ENCODE data around the gene GZF1. TPM values are rescaled to one million over a fixed set of nuclear protein-coding genes. Genes with fewer than 3 reads are reported as not detected.

GZF1 gene
- total RNA-seq, 1 donor from 2014 or later: 9.6 TPM

DNA sequence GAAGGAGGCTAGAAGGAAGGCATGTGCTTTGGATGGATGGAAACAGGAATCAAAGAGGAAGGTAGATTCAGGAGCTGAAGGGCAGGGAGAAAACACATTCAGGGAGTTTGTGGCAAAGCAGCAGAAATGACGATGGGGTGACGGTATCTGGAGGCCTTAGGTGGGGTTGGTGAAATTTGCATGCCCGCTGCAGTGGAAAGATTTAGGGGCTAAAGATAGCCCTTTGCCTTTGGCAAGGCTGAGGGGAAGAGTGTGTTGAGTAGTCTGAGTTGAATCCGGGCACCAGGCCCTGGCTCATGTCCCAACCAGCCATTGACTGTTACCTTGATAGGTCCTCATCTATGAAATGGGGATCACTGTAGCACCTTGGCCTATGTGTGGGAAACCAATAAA, 1.3 kb downstream of the GZF1 start:
- H3K36me3 Mint-ChIP-seq (ENCODE audit: low read depth): peaks cover 41% of the 10 kb centered on the region
- no peak overlapping the region for H3K27ac Mint-ChIP-seq
- no peaks in the 10 kb centered on the region for H3K27me3 Mint-ChIP-seq (ENCODE audit: low read depth)
- DNase-seq (ENCODE audit: low spot score): no peak
- no peaks in the 10 kb centered on the region for H3K9me3 Mint-ChIP-seq
- peaks cover 53% of the 10 kb centered on the region for H3K4me1 Mint-ChIP-seq (ENCODE audit: low read depth)
- peak overlapping the region; percentile 95 for H3K4me3 Mint-ChIP-seq (ENCODE audit: low read depth)
- intact Hi-C loops (cut with micrococcal nuclease): no loop called here

GRCh38 chr20:23365390-23366165, 3.6 kb downstream of the GZF1 start:
- peaks cover 46% of the 10 kb centered on the region for H3K4me1 Mint-ChIP-seq (ENCODE audit: low read depth)
- H3K36me3 Mint-ChIP-seq (ENCODE audit: low read depth): peaks cover 62% of the 10 kb centered on the region
- no peak overlapping the region for H3K27ac Mint-ChIP-seq
- no peaks in the 10 kb centered on the region for H3K9me3 Mint-ChIP-seq
- H3K27me3 Mint-ChIP-seq (ENCODE audit: low read depth): no peaks in the 10 kb centered on the region
- no peak for DNase-seq (ENCODE audit: low spot score)
- H3K4me3 Mint-ChIP-seq (ENCODE audit: low read depth): no peak overlapping the region
- intact Hi-C loops (cut with micrococcal nuclease): loop anchor here (2.0 kb wide), 1 partner anchor 33 kb away; no protein-coding TSS in a partner anchor

DNA sequence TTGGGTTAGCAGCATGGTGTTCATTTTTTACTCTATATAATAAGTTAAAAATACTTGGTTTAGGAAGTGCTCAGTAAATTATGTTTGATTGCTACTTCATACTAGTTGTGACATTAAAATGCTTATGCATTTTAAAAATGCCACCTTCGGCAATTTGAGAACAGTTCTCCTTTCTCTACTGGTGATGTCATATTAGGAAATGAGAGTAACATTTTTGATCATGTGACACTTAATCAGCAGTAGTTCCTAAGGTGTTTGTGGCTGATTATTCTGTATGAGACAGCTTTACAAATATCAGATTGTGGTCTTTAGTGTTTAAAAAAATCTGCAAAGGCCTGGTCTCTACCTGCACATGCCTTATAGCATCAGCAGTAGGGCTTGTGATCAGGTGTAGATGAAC, 4.4 kb downstream of the GZF1 start:
- Mint-ChIP-seq H3K27me3 (ENCODE audit: low read depth) (no peaks in the 10 kb centered on the region), H3K4me1 (ENCODE audit: low read depth) (peaks cover 40% of the 10 kb centered on the region), H3K9me3 (no peaks in the 10 kb centered on the region), H3K4me3 (ENCODE audit: low read depth) (peak overlapping the region; percentile 5), H3K36me3 (ENCODE audit: low read depth) (peaks cover 68% of the 10 kb centered on the region), H3K27ac (peak overlapping the region; percentile 70)
- intact Hi-C loops (cut with micrococcal nuclease): loop anchor here (2.0 kb wide), 1 partner anchor 32 kb away; no protein-coding TSS in a partner anchor
- DNase-seq (ENCODE audit: low spot score): no peak

GRCh38 chr20:23367770-23368169, 5.8 kb downstream of the GZF1 start:
- Mint-ChIP-seq H3K9me3 (no peaks in the 10 kb centered on the region), H3K36me3 (ENCODE audit: low read depth) (peaks cover 81% of the 10 kb centered on the region), H3K27me3 (ENCODE audit: low read depth) (no peaks in the 10 kb centered on the region), H3K4me1 (ENCODE audit: low read depth) (peaks cover 40% of the 10 kb centered on the region), H3K27ac (no peak overlapping the region), H3K4me3 (ENCODE audit: low read depth) (no peak overlapping the region)
- DNase-seq (ENCODE audit: low spot score): no peak
- intact Hi-C loops (cut with micrococcal nuclease): loop anchor here (2.0 kb wide), 1 partner anchor 31 kb away; no protein-coding TSS in a partner anchor

- intact Hi-C loops (cut with micrococcal nuclease): no loop called here
- H3K4me1 Mint-ChIP-seq (ENCODE audit: low read depth): peaks cover 33% of the 10 kb centered on the region
- H3K4me3 Mint-ChIP-seq (ENCODE audit: low read depth): no peak overlapping the region
- H3K27ac Mint-ChIP-seq: no peak overlapping the region
- H3K9me3 Mint-ChIP-seq: no peaks in the 10 kb centered on the region
- no peak for DNase-seq (ENCODE audit: low spot score)
- peaks cover 77% of the 10 kb centered on the region for H3K36me3 Mint-ChIP-seq (ENCODE audit: low read depth)
- H3K27me3 Mint-ChIP-seq (ENCODE audit: low read depth): no peaks in the 10 kb centered on the region
These were observed 6.5 kb downstream of the GZF1 start for GRCh38 chr20:23368316-23369071.

- intact Hi-C loops (cut with micrococcal nuclease): no loop called here
- Mint-ChIP-seq H3K9me3 (no peaks in the 10 kb centered on the region), H3K27me3 (ENCODE audit: low read depth) (no peaks in the 10 kb centered on the region), H3K4me1 (ENCODE audit: low read depth) (peaks cover 26% of the 10 kb centered on the region), H3K27ac (no peak overlapping the region), H3K36me3 (ENCODE audit: low read depth) (peaks cover 81% of the 10 kb centered on the region), H3K4me3 (ENCODE audit: low read depth) (no peak overlapping the region)
- DNase-seq (ENCODE audit: low spot score): no peak
These were observed 7.3 kb downstream of the GZF1 start for GRCh38 chr20:23369072-23369823.

DNA sequence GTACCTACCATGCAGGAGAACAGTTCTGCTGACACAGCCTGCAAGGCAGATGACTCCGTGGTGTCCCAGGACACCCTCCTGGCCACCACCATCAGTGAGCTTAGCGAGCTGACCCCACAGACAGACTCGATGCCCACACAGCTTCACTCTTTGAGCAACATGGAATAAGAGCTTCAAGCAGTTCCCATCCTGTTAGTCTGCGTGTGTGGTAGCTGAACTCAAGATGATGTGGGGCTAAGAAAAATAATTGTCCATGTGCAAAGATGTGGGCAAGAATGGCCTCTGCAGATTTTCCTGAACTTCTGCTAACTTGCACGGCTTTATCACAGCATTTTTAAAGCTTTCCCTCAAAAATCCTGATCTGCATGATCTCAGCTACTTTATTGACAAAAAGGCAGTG, 8.3 kb downstream of the GZF1 start:
- Mint-ChIP-seq H3K27ac (no peak overlapping the region), H3K9me3 (no peaks in the 10 kb centered on the region), H3K36me3 (ENCODE audit: low read depth) (peaks cover 78% of the 10 kb centered on the region), H3K4me1 (ENCODE audit: low read depth) (peaks cover 17% of the 10 kb centered on the region), H3K4me3 (ENCODE audit: low read depth) (no peak overlapping the region), H3K27me3 (ENCODE audit: low read depth) (no peaks in the 10 kb centered on the region)
- intact Hi-C loops (cut with micrococcal nuclease): no loop called here
- DNase-seq (ENCODE audit: low spot score): no peak

GRCh38 chr20:23370873-23371272, 8.9 kb downstream of the GZF1 start:
- Mint-ChIP-seq H3K4me3 (ENCODE audit: low read depth) (no peak overlapping the region), H3K4me1 (ENCODE audit: low read depth) (peaks cover 19% of the 10 kb centered on the region), H3K27ac (no peak overlapping the region), H3K27me3 (ENCODE audit: low read depth) (no peaks in the 10 kb centered on the region), H3K9me3 (no peaks in the 10 kb centered on the region), H3K36me3 (ENCODE audit: low read depth) (peaks cover 83% of the 10 kb centered on the region)
- intact Hi-C loops (cut with micrococcal nuclease): no loop called here
- no peak for DNase-seq (ENCODE audit: low spot score)

DNA sequence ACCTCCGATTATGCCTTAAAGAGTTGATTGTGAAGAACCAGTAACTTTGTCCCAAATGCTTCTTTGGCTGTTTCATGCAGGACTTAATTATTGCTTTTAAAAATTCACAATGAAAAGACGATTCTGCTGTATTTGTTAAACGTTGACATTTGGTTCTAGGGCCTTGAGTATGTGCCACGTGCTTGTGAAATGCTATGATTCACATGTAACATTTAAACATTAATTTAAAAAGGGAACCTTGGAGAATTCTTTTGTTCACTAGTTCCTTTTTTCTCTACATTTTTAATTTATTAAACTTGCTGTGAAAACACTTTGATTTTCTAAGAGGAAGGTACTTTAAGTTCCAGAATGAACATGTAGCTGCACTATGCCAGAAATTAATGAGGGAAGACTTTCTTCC, 9.5 kb downstream of the GZF1 start:
- DNase-seq (ENCODE audit: low spot score): no peak
- peaks cover 83% of the 10 kb centered on the region for H3K36me3 Mint-ChIP-seq (ENCODE audit: low read depth)
- H3K27ac Mint-ChIP-seq: no peak overlapping the region
- intact Hi-C loops (cut with micrococcal nuclease): no loop called here
- H3K4me3 Mint-ChIP-seq (ENCODE audit: low read depth): no peak overlapping the region
- peaks cover 13% of the 10 kb centered on the region for H3K4me1 Mint-ChIP-seq (ENCODE audit: low read depth)
- no peaks in the 10 kb centered on the region for H3K27me3 Mint-ChIP-seq (ENCODE audit: low read depth)
- H3K9me3 Mint-ChIP-seq: no peaks in the 10 kb centered on the region

DNA sequence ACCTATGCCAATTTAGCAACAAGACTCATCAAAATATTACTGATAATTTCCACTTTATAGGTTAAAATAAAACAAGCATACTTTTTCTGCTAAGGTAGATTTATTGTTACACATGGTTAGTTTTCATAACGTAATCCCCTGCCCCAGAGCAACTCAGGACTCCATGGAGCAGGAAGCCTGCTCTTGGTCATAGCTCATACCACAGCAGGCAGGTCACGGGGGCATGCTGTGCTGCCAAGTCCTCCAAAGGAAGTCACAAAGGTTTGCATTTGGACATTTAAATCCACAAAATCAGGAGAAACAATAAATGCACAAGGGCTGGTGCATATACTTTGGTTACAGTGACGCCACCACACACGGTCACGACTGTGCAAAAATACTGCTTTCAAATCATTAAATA, 12.5 kb downstream of the GZF1 start:
- H3K4me3 Mint-ChIP-seq (ENCODE audit: low read depth): no peak overlapping the region
- H3K27me3 Mint-ChIP-seq (ENCODE audit: low read depth): no peaks in the 10 kb centered on the region
- DNase-seq (ENCODE audit: low spot score): no peak
- H3K27ac Mint-ChIP-seq: no peak overlapping the region
- H3K9me3 Mint-ChIP-seq: no peaks in the 10 kb centered on the region
- H3K36me3 Mint-ChIP-seq (ENCODE audit: low read depth): peaks cover 77% of the 10 kb centered on the region
- H3K4me1 Mint-ChIP-seq (ENCODE audit: low read depth): peaks cover 2% of the 10 kb centered on the region
- intact Hi-C loops (cut with micrococcal nuclease): no loop called here

DNA sequence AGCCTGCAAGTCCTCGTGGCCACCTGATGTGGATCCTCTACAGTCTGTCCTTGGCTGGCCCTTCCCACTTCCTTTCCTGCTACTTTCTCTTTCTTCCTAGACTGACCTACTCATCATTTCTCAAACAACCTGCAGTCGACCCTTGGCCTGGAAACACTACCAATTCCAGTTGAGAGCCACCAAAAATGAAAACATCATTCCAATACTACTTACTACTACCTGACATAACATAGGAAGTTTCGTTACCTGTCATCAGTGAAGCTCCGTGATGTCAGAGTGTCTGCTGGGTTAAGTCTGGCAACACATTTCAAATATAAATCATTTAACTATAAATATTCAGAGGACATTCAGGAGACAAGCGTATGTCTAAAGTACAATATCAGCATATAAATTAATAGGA, 13.8 kb downstream of the GZF1 start:
- intact Hi-C loops (cut with micrococcal nuclease): no loop called here
- no peak for DNase-seq (ENCODE audit: low spot score)
- Mint-ChIP-seq H3K36me3 (ENCODE audit: low read depth) (peaks cover 67% of the 10 kb centered on the region), H3K4me1 (ENCODE audit: low read depth) (peaks cover 2% of the 10 kb centered on the region), H3K9me3 (no peaks in the 10 kb centered on the region), H3K27me3 (ENCODE audit: low read depth) (no peaks in the 10 kb centered on the region), H3K4me3 (ENCODE audit: low read depth) (no peak overlapping the region), H3K27ac (no peak overlapping the region)

- no peak overlapping the region for H3K4me3 Mint-ChIP-seq (ENCODE audit: low read depth)
- H3K9me3 Mint-ChIP-seq: no peaks in the 10 kb centered on the region
- H3K36me3 Mint-ChIP-seq (ENCODE audit: low read depth): peaks cover 63% of the 10 kb centered on the region
- no peaks in the 10 kb centered on the region for H3K27me3 Mint-ChIP-seq (ENCODE audit: low read depth)
- no peak for DNase-seq (ENCODE audit: low spot score)
- intact Hi-C loops (cut with micrococcal nuclease): no loop called here
- H3K27ac Mint-ChIP-seq: no peak overlapping the region
- H3K4me1 Mint-ChIP-seq (ENCODE audit: low read depth): peaks cover 15% of the 10 kb centered on the region
These were observed 17.8 kb downstream of the GZF1 start for GRCh38 chr20:23379772-23380171.
